Stimulated activated CD8-positive, alpha-beta memory T cell treated with anti-CD3 and anti-CD28 coated beads, Interleukin-2, amount 100 ng/mL, for 48 hours (primary cell): ENCODE measurements around the gene CIT.
"Not testable (repeated sequence)": the region's sequence is repeated elsewhere in the genome, so short reads cannot be mapped to it uniquely, and the experiment has no call there.

Experiments
- DNase-seq, 2 donors: peaks; one replicate each; pipeline ENCODE4 v3.0.0-alpha.2; 2020; ENCODE audit warnings: low read depth in 2 of 2

Gene CIT

GRCh38 chr12:119744900-119745606, 132.1 kb downstream of the CIT start:
- no peak for DNase-seq

DNA sequence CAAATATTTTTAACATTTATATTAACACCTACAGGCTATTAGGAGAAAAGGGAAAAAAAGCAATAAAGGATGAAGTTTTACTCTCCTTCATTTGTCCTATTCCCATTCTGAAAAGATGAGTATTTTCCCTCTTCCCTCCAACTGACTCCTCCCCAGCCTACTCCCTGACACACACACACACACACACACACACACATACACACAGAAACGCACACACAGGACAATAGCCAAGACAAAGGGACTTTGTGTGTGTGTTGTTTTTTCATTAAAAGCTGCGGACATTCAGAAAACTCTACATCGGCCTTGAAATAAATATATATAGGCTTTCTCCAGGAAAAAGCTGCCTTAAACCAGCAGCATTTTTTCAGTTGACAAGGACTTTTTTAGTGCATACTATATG, 134.4 kb downstream of the CIT start:
- DNase-seq: no peak

- DNase-seq: no peak
Measured at GRCh38 chr12:119740830-119741229, 136.3 kb downstream of the CIT start.

GRCh38 chr12:119735079-119735478, 142.0 kb downstream of the CIT start:
- no peak for DNase-seq

GRCh38 chr12:119730381-119730780, 146.7 kb downstream of the CIT start:
- DNase-seq: no peak

DNA sequence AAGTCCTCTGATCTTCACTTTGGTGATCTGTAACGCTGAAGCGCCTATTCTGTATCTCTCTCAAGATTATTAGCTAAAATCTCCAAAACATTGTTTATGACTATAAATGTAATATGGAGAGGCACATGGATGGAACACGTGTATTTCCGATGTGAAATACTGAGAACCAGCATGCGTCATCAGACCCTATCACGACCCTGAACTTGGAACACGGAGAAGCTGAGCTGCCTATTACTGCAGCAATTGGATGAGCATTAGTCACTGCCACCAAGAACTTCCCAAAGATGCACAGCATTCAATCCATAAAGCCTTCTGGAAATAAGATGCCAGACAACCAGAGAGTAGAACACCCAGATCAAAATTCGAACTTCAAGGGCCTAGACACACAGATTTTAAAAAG, 147.2 kb downstream of the CIT start:
- no peak for DNase-seq

GRCh38 chr12:119728444-119728745, 148.7 kb downstream of the CIT start:
- DNase-seq: no peak

- DNase-seq: no peak
Measured at GRCh38 chr12:119727600-119728443, 149.3 kb downstream of the CIT start.

- DNase-seq: no peak
Measured at GRCh38 chr12:119725523-119725922, 151.6 kb downstream of the CIT start.

GRCh38 chr12:119721306-119721705, 155.8 kb downstream of the CIT start:
- DNase-seq: no peak

DNA sequence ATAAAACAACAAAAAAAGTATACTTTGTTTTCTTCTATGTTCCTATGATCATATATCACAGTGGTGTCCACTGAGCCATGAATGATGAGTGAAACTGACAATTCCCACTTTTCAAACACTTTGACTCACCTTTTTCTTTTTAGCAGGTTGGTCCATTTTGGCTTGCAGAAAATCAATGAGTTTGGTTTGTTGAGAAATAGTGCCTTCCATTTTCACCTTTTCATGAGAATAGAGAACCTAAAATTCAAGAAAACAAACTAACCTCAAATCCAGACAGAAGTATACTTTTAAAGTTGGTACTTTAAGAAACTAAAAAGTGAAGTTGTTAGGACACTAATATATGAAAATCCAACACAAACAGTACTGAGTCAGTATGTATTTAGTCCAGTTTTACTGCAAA, 156.8 kb downstream of the CIT start:
- DNase-seq: no peak

- DNase-seq: no peak
Measured at GRCh38 chr12:119718141-119718540, 159.0 kb downstream of the CIT start.

GRCh38 chr12:119715268-119715620, 161.9 kb downstream of the CIT start:
- no peak for DNase-seq

DNA sequence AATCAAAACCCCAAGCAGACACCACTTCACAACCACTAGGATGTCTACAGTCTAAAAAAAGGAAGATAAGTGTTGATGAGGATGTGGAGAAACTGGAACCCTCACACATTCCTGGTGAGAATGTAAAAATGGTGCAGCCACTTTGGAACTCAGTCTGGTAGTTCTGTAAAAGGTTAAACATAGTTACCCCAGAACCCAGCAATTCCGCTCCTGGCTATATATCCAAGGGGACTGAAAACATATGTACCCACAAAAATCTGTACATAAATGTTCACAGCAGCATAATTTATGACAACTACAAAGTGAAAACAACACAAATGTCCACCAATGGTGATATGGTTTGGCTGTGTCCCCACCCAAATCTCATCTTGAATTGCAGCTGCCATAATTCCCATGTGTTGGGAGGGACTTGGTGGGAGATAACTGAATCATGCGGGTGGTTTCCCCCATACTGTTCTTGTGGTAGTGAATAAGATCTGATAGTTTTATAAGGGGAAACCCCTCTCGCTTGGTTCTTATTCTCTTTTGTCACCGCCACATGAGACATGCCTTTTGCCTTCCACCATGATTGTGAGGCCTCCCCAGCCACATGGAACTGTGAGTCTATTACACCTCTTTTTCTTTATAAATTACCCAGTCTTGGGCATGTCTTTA, 162.4 kb downstream of the CIT start:
- DNase-seq: no peak

GRCh38 chr12:119713551-119714031, 163.5 kb downstream of the CIT start:
- DNase-seq: no peak

DNA sequence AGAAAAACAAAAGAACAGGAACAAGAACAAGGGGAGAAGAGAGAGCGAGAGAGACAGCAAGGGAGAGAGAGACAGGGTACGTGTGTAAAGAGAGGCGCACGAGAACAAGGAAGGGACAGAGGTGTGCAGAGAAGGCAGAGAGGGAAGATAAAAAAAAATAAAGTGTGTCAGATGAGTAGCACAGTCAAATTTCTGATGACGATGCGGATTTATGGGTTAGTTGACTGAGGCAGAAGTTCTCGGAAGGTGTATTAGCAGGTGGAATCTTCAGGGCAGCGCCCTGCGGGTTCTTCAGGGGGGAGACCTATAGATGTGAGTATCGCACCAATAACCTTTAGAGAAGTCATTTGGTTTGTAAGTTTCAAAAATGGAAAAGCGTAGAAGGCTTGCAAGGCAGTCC, 164.4 kb downstream of the CIT start:
- no peak for DNase-seq

DNA sequence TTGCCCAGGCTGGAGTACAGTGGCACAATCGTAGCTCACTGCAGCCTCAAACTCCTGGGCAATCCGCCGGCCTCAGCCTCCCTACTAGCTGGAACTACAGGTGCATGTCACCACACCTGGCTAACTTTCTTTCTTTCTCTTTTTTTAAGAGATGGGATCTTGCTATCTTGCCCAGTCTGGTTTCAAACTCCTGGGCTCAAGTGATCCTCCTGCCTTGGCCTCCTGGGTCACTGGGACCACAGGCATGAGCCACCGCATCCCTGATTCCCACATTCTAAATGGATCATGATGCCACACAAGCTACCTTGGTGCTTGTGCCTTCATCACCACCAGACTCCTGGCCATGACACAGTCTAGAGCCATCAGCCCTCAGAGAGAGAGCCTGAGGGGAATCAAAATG, 165.4 kb downstream of the CIT start:
- no peak for DNase-seq

- DNase-seq: no peak
Measured at GRCh38 chr12:119710965-119711551, 166.1 kb downstream of the CIT start.

DNA sequence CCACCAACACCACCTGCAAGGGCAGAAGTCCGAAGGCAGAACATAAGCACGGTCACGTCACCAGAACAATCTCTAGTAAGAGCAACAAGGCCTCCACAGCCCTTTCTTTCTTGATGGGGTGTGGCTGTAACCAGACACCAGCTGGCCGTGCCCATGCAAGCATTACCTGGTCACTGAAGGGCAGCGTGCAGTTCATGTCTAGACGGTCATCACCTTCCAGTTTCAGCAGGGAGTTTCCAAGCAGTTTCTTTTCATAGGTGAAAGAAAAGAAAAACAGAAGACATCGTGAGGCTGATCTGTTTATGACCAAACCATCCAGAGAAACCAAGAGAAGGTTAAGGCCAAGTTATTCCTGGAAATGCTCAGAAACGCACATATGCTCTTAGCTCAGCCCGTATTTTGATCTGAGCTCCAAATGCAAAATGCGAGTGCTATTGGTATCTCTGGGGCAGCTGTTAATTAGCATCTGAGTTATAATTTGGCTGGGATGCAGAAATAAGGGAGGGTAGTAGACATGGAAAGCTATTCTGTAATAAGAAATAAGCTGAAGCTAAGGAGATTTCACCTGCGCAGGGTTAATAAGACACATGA, 166.7 kb downstream of the CIT start:
- no peak for DNase-seq

GRCh38 chr12:119706427-119706826, 170.7 kb downstream of the CIT start:
- DNase-seq: not testable (repeated sequence)

DNA sequence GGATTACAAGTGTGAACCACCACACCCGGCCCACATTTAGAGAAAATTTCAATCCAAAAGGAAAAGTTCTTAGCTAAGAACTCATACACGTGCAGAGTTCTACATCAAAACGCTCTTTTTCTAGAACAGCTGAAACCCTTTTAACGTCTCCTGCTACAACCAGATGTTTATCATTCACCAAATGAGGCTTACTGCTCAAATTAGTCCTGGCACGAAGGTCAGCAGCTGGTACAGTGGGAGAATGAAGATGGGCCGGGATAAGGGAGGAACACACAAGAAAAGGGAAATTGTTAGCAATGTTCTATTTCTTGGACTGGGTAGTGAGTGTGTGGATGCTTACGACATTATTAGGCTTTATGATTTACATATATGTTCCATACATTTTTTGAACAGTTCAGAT, 171.9 kb downstream of the CIT start:
- no peak for DNase-seq
